ENCODE data around the gene AMPD3. TPM values are rescaled to one million over a fixed set of nuclear protein-coding genes. Genes with fewer than 3 reads are reported as not detected.

The AMPD3 gene
- total RNA-seq, 2 donors from 2014 or later, result 7.9 to 9.7 TPM

DNA sequence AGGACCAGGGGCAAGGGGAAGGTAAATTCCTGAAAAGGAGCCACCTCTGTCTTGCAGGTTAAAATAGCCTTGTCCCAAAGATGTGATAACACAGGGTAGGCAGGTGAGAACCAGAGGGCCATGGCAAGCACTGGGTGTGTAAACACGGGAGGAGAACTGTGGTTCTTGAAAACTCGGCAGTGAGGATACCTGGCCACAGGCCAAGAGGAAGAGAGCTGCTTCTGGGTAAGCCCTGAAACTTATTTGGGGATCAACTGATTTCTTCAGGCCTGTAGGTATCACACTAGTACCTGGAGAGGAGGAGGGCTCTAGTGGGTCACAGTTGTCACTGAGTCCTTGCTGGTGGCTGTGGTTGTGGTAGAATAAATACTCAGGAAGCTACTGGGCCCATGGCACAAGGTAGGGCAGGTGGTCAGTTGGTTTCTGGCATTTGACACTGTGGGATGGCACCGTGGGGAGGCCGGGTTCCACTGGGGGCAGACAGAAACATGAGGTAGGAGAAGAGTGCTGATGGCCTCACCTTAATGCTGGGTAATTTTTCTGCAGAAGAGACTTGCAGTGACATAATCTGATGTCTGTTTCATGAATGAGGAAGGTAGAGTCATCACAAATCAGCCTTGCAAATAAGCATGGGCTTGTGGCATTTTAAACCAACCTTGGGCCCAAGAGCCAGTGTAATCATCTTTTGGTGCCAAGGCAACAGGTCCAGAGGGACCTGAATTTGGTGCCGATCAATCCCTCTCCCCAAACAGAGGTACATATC is 22.0 kb downstream of the AMPD3 start:
- H3K27ac ChIP-seq, result no peak overlapping the region
- no peak for DNase-seq
- no peak overlapping the region for H3K9ac ChIP-seq (ENCODE audit: low read depth in 2 of 2, low read length in 2 of 2)
- H3K36me3 ChIP-seq, result no peaks in the 10 kb centered on the region
- intact Hi-C loops (cut with DNase I), result no loop called here
- H3K27me3 ChIP-seq, result no peaks in the 10 kb centered on the region
- no peak overlapping the region for H3K4me3 ChIP-seq
- TF ChIP-seq CTCF (IDR thresholded peaks at IDR 0.05), result no peak
- no peaks in the 10 kb centered on the region for H3K9me3 ChIP-seq
- H3K4me1 ChIP-seq, result no peaks in the 10 kb centered on the region

DNA sequence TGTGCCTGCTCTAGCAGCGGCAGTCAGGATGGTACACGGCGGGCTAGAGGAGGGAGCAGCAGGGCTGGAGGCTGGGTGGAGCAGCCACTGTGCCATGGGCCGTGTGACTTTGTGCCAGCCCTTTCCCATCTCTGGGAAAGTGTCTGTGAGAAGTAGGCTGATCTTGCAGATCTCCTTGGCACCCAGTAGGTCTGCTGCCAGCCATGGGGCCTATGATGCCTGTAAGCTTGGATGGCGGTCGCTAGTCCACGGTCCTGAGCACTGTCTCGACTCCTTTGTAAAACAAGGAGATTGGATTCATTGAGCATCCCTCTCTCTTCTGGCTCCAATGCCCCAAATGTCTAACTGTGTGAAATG is 22.6 kb downstream of the AMPD3 start:
- no peak for DNase-seq
- Histone ChIP-seq H3K36me3 (no peaks in the 10 kb centered on the region), H3K4me3 (no peak overlapping the region), H3K27ac (no peak overlapping the region), H3K27me3 (no peaks in the 10 kb centered on the region), H3K4me1 (no peaks in the 10 kb centered on the region), H3K9ac (ENCODE audit: low read depth in 2 of 2, low read length in 2 of 2) (no peak overlapping the region), H3K9me3 (no peaks in the 10 kb centered on the region)
- no peak for TF ChIP-seq CTCF (IDR thresholded peaks at IDR 0.05)
- intact Hi-C loops (cut with DNase I), result no loop called here

DNA sequence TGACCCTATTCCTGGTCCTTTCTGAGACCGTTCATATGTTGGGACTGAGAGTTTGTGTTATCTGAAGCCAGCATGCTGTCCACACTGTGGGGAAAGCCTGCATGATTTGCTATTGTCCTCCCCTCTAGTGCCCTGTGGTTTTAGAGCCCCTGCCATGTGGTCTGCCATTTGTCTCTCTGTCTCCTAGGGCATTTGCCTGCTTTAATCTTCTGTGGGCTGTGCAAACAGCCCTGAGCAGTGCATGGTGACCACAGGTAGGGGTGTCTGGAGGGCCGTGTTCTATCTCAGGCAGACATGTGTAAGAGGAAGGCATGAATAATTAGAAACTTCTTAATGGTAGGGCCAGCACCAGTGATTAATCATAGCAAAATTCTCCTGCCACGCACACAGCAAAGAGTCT is 23.0 kb downstream of the AMPD3 start:
- Histone ChIP-seq H3K27me3 (no peaks in the 10 kb centered on the region), H3K9ac (ENCODE audit: low read depth in 2 of 2, low read length in 2 of 2) (no peak overlapping the region), H3K9me3 (no peaks in the 10 kb centered on the region), H3K4me1 (no peaks in the 10 kb centered on the region), H3K27ac (no peak overlapping the region), H3K36me3 (no peaks in the 10 kb centered on the region), H3K4me3 (no peak overlapping the region)
- DNase-seq, result no peak
- intact Hi-C loops (cut with DNase I), result no loop called here
- no peak for TF ChIP-seq CTCF (IDR thresholded peaks at IDR 0.05)

DNA sequence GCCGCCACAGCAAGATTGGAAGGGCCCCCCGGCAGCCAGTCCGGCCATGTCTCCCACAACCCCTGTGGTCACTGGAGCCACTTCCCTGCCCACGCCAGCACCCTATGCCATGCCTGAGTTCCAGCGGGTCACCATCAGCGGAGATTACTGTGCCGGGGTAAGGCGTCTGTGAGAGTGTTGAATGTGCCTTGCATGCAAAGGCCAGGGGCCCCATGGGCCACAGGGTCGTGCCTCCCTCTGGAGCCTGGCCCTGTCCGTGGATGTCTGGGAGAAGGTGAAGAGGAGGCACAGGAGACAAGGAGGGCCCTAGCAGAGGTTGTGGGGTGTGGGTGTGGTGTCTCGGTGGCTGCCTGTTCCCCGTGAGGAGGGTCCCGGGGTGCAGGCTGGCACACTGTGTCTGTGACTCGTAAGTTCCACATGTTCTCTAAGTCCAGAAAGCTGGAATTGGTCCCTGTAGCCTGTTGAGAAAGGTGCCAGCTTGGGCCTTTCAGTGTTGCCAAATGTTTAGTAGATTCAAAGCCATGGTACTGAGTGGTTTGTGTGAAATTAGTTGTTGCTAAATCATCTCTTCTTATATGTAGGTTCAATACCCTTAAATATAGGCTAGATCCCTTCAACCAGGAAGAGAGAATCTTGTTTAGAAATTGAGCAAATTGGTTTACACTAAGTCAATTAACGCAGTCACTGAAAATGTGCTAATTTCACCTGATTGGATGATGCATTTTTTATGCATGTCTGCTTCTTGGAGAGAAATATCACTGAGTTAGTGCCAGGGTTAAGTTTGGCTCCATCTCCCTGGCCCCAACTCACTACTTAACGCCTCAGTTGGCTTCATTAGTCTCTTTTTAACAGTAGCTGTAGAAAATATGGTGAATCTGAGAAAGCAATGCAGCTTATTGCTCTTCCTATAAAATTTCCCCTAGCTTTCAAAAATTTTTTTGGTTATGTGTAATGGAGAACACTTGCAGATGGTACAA is 23.8 kb downstream of the AMPD3 start:
- intact Hi-C loops (cut with DNase I), result no loop called here

More for the DNA sequence above, 23.8 kb downstream of the AMPD3 start:
- no peaks in the 10 kb centered on the region for H3K4me1 ChIP-seq
- no peak for TF ChIP-seq CTCF (IDR thresholded peaks at IDR 0.05)
- H3K36me3 ChIP-seq, result no peaks in the 10 kb centered on the region
- no peaks in the 10 kb centered on the region for H3K27me3 ChIP-seq
- H3K4me3 ChIP-seq, result no peak overlapping the region
- no peaks in the 10 kb centered on the region for H3K9me3 ChIP-seq
- no peak overlapping the region for H3K27ac ChIP-seq
- no peak overlapping the region for H3K9ac ChIP-seq (ENCODE audit: low read depth in 2 of 2, low read length in 2 of 2)
- no peak for DNase-seq
